ENCODE data around the gene NAGPA. TPM values are rescaled to one million over a fixed set of nuclear protein-coding genes. Genes with fewer than 3 reads are reported as not detected.

Gene NAGPA
- total RNA-seq, 1 donor from 2014 or later, result 4.0 TPM

Other genes with a start within 250 kb of the NAGPA start
- gene SEPTIN12, start 245.6 kb downstream of the NAGPA start, total RNA-seq, result not detected
- gene SMIM22, start 238.6 kb downstream of the NAGPA start, total RNA-seq, result 1.3 TPM
- gene ROGDI, start 231.3 kb downstream of the NAGPA start, total RNA-seq, result 5.3 TPM
- gene GLYR1, start 186.6 kb downstream of the NAGPA start, total RNA-seq, result 35.1 TPM
- 23.5 TPM for gene UBN1, start 186.5 kb downstream of the NAGPA start, total RNA-seq
- 69.8 TPM for gene PPL, start 96.8 kb downstream of the NAGPA start, total RNA-seq
- 0.49 TPM for gene SEC14L5, start 75.6 kb downstream of the NAGPA start, total RNA-seq
- gene C16orf89, start 32.0 kb upstream of the NAGPA start, total RNA-seq, result 2.0 TPM
- gene ALG1, start 37.9 kb upstream of the NAGPA start, total RNA-seq, result 10.0 TPM
- 3.6 TPM for gene EEF2KMT, start 63.9 kb upstream of the NAGPA start, total RNA-seq